Caco-2 (cell line): ENCODE measurements around the gene USP24. TPM values are rescaled to one million over a fixed set of nuclear protein-coding genes. Genes with fewer than 3 reads are reported as not detected.

Experiments used
- BruUV-seq: library from RNA; stranded (reverse); fragments of 400-500 nt; replicated peaks from 2 replicates; lab custom pipeline; 2021; lab: Mats Ljungman, UMichigan
- CTCF ChIA-PET: fragments of 300-600 bp; sonication (Branson Sonifier 250); formaldehyde crosslinking; loops from one replicate; lab custom pipeline; 2022; ENCODE audit warnings: antibody characterized with exemption; lab: Charles Lee
- POLR2A ChIA-PET: fragments of 300-600 bp; sonication (Branson Sonifier 250); formaldehyde crosslinking; loops from one replicate; lab custom pipeline; 2022; ENCODE audit warnings: antibody characterized with exemption; lab: Charles Lee
- DNase-seq, 2 experiments: peaks; one replicate each; pipeline versions ENCODE4 v3.0.0 to v3.0.0-alpha.2; 2020 to 2022
- H3K27me3 ChIP-seq: replicated peaks from 2 replicates; pipeline ENCODE4 v1.6.0; 2011; ENCODE audit warnings: low read length; ENCODE audit not compliant: control insufficient read depth, insufficient read depth
- H3K36me3 ChIP-seq: 2 replicates; pipeline ENCODE4 v1.5.1; 2011; ENCODE audit warnings: low read length; ENCODE audit not compliant: control insufficient read depth, insufficient read depth
- H3K4me1 ChIP-seq: fragments of 250-450 bp; sonication (Bioruptor Pico); 2 replicates; pipeline ENCODE4 v1.5.1; 2020; ENCODE audit warnings: mild to moderate bottlenecking
- H3K4me3 ChIP-seq: 2 replicates; pipeline ENCODE4 v1.5.1; 2011; ENCODE audit warnings: low read depth, mild to moderate bottlenecking, control low read depth, low read length
- H3K9me3 ChIP-seq: fragments of 250-450 bp; sonication (Bioruptor Pico); 2 replicates; pipeline ENCODE4 v1.5.1; 2020; ENCODE audit warnings: mild to moderate bottlenecking, moderate library complexity
- H3K27ac Mint-ChIP-seq: one replicate; pipeline ENCODE4 v1.8.0; 2022; ENCODE audit warnings: mixed read lengths; ENCODE audit not compliant: unreplicated experiment
- H3K27me3 Mint-ChIP-seq: one replicate; pipeline ENCODE4 v1.8.0; 2022; ENCODE audit warnings: mixed read lengths; ENCODE audit not compliant: insufficient read depth, unreplicated experiment
- H3K36me3 Mint-ChIP-seq: one replicate; pipeline ENCODE4 v1.8.0; 2022; ENCODE audit warnings: mild to moderate bottlenecking, mixed read lengths; ENCODE audit not compliant: insufficient read depth, unreplicated experiment
- H3K4me1 Mint-ChIP-seq: one replicate; pipeline ENCODE4 v1.8.0; 2022; ENCODE audit warnings: low read depth, mixed read lengths; ENCODE audit not compliant: unreplicated experiment
- H3K4me3 Mint-ChIP-seq: one replicate; pipeline ENCODE4 v1.8.0; 2022; ENCODE audit warnings: mild to moderate bottlenecking, moderate library complexity, mixed read lengths; ENCODE audit not compliant: unreplicated experiment
- H3K9me3 Mint-ChIP-seq: one replicate; pipeline ENCODE4 v1.8.0; 2022; ENCODE audit warnings: mixed read lengths; ENCODE audit not compliant: unreplicated experiment
- CTCF ChIP-seq, 2 experiments: fragments of 200-600 bp in 1 of 2; IDR thresholded peaks; 1 replicate in 1 of 2; 2 replicates in 1 of 2; pipeline versions ENCODE4 v1.5.1 to v1.8.0; 2011 to 2022; ENCODE audit warnings: antibody characterized with exemption in 1 of 2, control low read depth in 1 of 2, inconsistent platforms in 1 of 2, low read depth in 1 of 2, low read length in 1 of 2, mild to moderate bottlenecking in 1 of 2, moderate library complexity in 1 of 2; ENCODE audit not compliant: insufficient read depth in 1 of 2, severe bottlenecking in 1 of 2, unreplicated experiment in 1 of 2
- intact Hi-C: fragments of 100-400 bp; cut with micrococcal nuclease; formaldehyde crosslinking; loops from one replicate; pipeline ENCODE4 v1.10.0; 2022; ENCODE audit not compliant: unreplicated experiment
- total RNA-seq: library from RNA; stranded (reverse); gene quantifications from 2 replicates; pipeline ENCODE4 v1.2.3, GENCODE V29; 2022

Gene USP24
- total RNA-seq, 1 experiment from 2014 or later = 34.7 TPM

DNA sequence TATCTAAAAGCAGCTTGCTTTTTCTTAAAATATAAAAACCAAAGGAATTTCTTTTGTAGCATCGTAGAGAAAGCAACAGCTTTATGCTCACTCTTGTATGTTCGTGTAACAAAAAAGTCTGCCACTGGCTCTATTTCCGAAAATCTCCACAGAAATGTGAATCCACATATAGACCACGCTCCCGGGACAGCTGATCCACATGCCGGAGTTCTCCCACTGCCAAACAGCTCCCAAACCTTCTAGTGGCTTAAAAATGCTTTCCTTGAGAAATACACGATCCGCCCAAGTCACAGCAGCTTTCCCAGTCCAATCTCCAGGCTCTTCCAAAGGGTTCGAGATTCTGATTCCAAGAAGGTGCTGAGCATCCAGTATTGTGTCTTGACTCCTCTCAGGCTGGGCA is 146.5 kb downstream of the USP24 start:
- H3K36me3 Mint-ChIP-seq = peaks cover 69% of the 10 kb centered on the region
- Histone ChIP-seq H3K36me3 (no peaks in the 10 kb centered on the region; the same call in none of the 2 replicates), H3K4me3 (no peak overlapping the region), H3K9me3 (no peaks in the 10 kb centered on the region), H3K27me3 (no peaks in the 10 kb centered on the region), H3K4me1 (no peaks in the 10 kb centered on the region)
- BruUV-seq = no TSS peak
- no peaks in the 10 kb centered on the region for H3K27me3 Mint-ChIP-seq
- no peaks in the 10 kb centered on the region for H3K9me3 Mint-ChIP-seq
- CTCF ChIA-PET = no interaction called here
- no peak overlapping the region for H3K4me3 Mint-ChIP-seq
- DNase-seq = no peak
- no peak overlapping the region for H3K27ac Mint-ChIP-seq
- intact Hi-C loops = no loop called here
- no peaks in the 10 kb centered on the region for H3K4me1 Mint-ChIP-seq
- POLR2A ChIA-PET = no interaction called here
- TF ChIP-seq CTCF (IDR thresholded peaks at IDR 0.05; ENCODE audit: insufficient read depth in 1 of 2, low read depth in 1 of 2, low read length in 1 of 2, severe bottlenecking in 1 of 2, unreplicated experiment in 1 of 2) = no peak

GRCh38 chr1:55067914-55068313 is 147.2 kb downstream of the USP24 start:
- no TSS peak for BruUV-seq
- ChIA-PET POLR2A (no interaction called here), CTCF (no interaction called here)
- H3K9me3 ChIP-seq = no peaks in the 10 kb centered on the region
- peaks cover 64% of the 10 kb centered on the region for H3K36me3 Mint-ChIP-seq
- DNase-seq = no peak
- H3K27me3 ChIP-seq = no peaks in the 10 kb centered on the region
- H3K4me3 Mint-ChIP-seq = no peak overlapping the region
- TF ChIP-seq CTCF (IDR thresholded peaks at IDR 0.05; ENCODE audit: insufficient read depth in 1 of 2, low read depth in 1 of 2, low read length in 1 of 2, severe bottlenecking in 1 of 2, unreplicated experiment in 1 of 2) = no peak
- no peaks in the 10 kb centered on the region for H3K9me3 Mint-ChIP-seq
- H3K27ac Mint-ChIP-seq = no peak overlapping the region
- no peaks in the 10 kb centered on the region for H3K4me1 Mint-ChIP-seq
- H3K36me3 ChIP-seq = no peaks in the 10 kb centered on the region; the same call in none of the 2 replicates
- no peaks in the 10 kb centered on the region for H3K4me1 ChIP-seq
- H3K4me3 ChIP-seq = no peak overlapping the region
- no peaks in the 10 kb centered on the region for H3K27me3 Mint-ChIP-seq
- intact Hi-C loops = no loop called here

- Mint-ChIP-seq H3K27ac (peak overlapping the region; percentile 15), H3K36me3 (peaks cover 57% of the 10 kb centered on the region), H3K4me1 (no peaks in the 10 kb centered on the region), H3K27me3 (no peaks in the 10 kb centered on the region), H3K4me3 (no peak overlapping the region), H3K9me3 (no peaks in the 10 kb centered on the region)
- CTCF ChIA-PET = no interaction called here
- Histone ChIP-seq H3K4me1 (no peaks in the 10 kb centered on the region), H3K36me3 (no peaks in the 10 kb centered on the region; the same call in none of the 2 replicates), H3K27me3 (no peaks in the 10 kb centered on the region), H3K4me3 (no peak overlapping the region), H3K9me3 (no peaks in the 10 kb centered on the region)
- no peak for TF ChIP-seq CTCF (IDR thresholded peaks at IDR 0.05; ENCODE audit: insufficient read depth in 1 of 2, low read depth in 1 of 2, low read length in 1 of 2, severe bottlenecking in 1 of 2, unreplicated experiment in 1 of 2)
- intact Hi-C loops = no loop called here
- no peak for DNase-seq
- POLR2A ChIA-PET = no interaction called here
- BruUV-seq = no TSS peak
Observed at GRCh38 chr1:55067022-55067778, 148.0 kb downstream of the USP24 start.
